H1 (cell line): ENCODE data around the gene PSMG2. TPM values are rescaled to one million over a fixed set of nuclear protein-coding genes. Genes with fewer than 3 reads are reported as not detected.

Experiments
- ATF2 ChIP-seq: IDR thresholded peaks from 2 replicates; pipeline ENCODE4 v1.6.1; 2012; ENCODE audit warnings: low read length, inconsistent platforms
- POLR2A ChIP-seq, 2 experiments: IDR thresholded peaks; 1 replicate in 1 of 2; 2 replicates in 1 of 2; pipeline ENCODE4 v1.6.1; 2011; ENCODE audit warnings: low read depth in 2 of 2, low read length in 2 of 2, mild to moderate bottlenecking in 2 of 2; ENCODE audit errors: control extremely low read depth in 1 of 2
- polyA plus RNA-seq, 7 experiments: library from polyadenylated mRNA; depleted of rRNA in 3 of 7; stranded (reverse) in 5 of 7; unstranded in 2 of 7; fragments of >200 nt in 5 of 7; fragments of 200-250 nt in 2 of 7; gene quantifications; 1 replicate in 5 of 7; 2 replicates in 1 of 7; 4 replicates in 1 of 7; pipeline versions ENCODE4 v1.2.1 to v1.2.3, GENCODE V29; 2011 to 2013; ENCODE audit warnings: missing spikeins in 2 of 7, mixed read lengths in 2 of 7
- total RNA-seq: library from RNA; stranded (reverse); fragmentation: NEBNext Ultra II Directional; extraction: Animal tissue kit (Norgen Biotek cat#: 25700); gene quantifications from 2 replicates; pipeline ENCODE4 v1.2.1, GENCODE V29; 2021

Gene PSMG2
- total and polyA plus RNA-seq, 2 of the 8 experiments (the other 6 are each of a cell fraction or from before 2014, with no cell fraction given) = 52.9 to 79.3 TPM

- TF ChIP-seq ATF2 = no peak
- TF ChIP-seq POLR2A (IDR thresholded peaks at IDR 0.05; ENCODE audit: control extremely low read depth in 1 of 2, low read depth in 2 of 2, low read length in 2 of 2) = no peak
Measured at GRCh38 chr18:12769644-12770440, 67.0 kb downstream of the PSMG2 start (continued).
